OCI-M2 (cell line): ENCODE results near the gene MRO.
"Not testable (repeated sequence)": the region's sequence is repeated elsewhere in the genome, so short reads cannot be mapped to it uniquely, and the experiment has no call there.

ENCODE experiments used
- DNase-seq: peaks from one replicate; lab custom pipeline; 2025; ENCODE audit not compliant: unreplicated experiment; lab: John Stamatoyannopoulos, UW

The MRO gene

GRCh38 chr18:50836521-50836957 lies 16.7 kb upstream of the MRO start:
- no peak for DNase-seq

DNA sequence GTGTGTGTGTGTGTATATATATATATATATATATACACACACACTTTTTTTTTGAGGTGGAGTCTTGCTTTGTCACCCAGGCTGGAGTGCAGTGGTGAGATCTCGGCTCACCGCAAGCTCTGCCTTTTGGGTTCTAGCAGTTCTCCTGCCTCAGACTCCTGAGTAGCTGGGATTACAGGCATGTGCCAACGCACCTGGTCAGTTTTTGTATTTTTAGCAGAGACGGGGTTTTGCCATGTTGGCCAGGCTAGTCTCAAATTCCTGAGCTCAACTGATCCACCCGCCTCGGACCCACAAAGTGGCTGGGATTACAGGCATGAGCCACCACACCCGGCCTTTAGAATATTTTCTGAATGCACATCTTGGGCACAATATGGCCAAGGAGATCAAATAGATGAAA lies 13.7 kb upstream of the MRO start:
- DNase-seq: not testable (repeated sequence)

DNA sequence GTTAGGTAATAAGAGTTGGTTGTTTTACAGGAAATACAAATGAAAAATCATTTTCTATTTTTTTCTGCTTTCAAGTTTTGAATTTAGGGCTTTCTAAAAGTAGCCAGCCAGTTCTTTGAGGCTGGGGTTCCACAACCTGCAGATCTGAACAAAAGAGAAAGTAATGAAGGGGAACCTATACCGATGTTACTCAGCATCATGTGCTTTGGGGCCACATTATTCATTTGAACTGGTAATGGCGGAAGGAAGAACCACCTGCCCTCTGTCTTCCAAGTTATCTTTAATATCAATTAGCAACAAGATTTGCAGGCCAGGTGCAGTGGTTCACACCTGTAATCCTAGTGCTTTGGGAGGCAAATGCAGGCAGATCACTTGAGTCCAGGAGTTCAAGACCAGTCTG lies 12.9 kb upstream of the MRO start:
- no peak for DNase-seq

GRCh38 chr18:50830544-50830943 lies 10.7 kb upstream of the MRO start:
- no peak for DNase-seq

GRCh38 chr18:50829644-50830043 lies 9.8 kb upstream of the MRO start:
- DNase-seq: no peak

DNA sequence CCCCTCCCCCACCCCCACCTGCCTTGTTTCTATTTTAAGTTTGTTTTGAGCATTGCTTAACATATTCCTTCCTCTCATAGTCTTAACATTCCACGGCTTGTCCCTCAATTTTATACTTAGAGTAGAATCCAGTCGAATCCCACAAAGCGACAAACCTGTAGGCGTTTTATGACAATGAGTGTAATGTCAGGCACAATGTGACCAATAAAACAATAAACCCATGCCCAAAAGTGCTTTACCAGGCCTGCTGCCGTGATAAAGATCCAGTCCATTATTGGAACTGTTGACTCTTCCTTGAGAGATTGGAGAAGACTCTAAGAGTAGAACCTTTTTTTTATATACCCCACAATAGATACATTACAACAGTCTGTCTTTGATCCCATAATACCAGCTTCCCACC lies 6.2 kb upstream of the MRO start:
- no peak for DNase-seq

DNA sequence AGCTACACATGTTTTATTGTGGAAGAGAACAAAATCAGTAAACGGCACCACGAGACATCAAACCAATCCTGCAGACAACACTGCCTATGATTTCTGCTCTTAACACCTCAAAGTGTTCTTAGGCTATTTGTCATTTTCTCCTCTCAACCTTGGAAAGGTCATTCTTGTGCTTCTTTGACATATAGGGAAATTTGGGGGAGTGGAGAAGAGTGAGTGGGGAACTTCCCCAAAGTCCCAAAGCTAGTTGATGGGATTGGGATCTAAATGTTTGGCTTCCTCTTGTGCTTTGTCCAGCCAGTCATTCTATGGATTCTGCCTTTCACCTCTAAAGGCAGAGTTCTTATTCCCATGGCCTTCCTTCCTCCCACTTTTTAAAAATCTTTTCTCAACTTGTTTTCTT lies 5.8 kb upstream of the MRO start:
- DNase-seq: no peak

DNA sequence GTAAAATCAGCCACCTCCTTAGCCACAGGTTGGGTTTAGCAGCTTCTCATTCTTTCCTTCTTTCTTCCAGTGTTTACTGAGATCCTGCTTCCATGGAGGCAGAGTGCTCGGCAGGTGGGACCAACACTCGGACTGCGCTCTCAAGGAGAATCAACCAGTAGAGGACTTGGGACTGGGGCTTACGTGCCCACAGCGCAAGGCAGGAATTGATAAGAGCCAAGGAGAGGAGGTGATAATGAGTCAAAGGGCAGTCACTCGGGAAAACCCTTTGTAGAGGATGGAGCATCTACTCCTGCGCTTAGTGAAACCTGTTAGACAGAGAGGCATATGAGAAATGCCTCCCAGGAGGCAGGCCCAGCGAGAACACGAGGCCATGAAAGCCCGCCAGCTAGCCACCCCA lies 2.9 kb upstream of the MRO start:
- no peak for DNase-seq

GRCh38 chr18:50820901-50821520 lies 1.2 kb upstream of the MRO start:
- no peak for DNase-seq

- no peak for DNase-seq
These were observed 639 bp downstream of the MRO start for GRCh38 chr18:50819027-50819727.

DNA sequence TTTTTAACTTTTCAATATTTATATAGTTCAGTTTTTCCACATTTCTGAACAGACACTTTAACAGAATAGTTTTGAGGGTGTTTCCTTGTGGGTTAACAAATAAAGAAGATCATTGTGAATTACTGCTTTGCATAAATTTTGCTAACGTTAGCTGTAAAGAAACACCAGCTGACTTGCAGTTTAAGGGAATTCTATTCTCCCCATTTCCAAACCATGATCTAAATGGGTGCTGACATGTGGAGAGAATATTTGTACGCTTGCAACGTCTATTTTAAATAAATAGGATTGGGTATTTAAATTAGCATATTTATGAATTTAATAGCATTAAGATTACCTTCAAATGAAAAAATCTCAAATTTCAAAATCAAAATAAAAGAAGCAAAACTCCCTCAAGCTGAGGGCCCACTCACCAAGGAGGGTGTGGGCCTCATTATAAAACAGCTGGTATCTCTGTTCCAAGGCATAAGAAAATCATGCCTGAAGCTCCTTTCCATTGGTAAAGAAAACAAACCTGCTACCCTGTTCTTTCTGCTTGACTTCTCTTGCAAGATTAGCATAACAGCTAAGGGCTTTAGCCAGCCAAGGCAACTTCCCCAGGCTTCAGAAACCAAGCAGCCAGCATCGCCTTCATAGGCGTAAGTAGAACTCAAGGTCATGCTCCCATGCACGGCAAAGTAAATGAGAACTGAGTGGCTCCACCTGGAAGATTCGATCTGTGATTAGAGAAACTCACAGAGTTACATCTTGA lies 3.2 kb downstream of the MRO start:
- no peak for DNase-seq

- no peak for DNase-seq
These were observed 5.4 kb downstream of the MRO start for GRCh38 chr18:50814395-50814794.

GRCh38 chr18:50813353-50813752 lies 6.5 kb downstream of the MRO start:
- no peak for DNase-seq

GRCh38 chr18:50812834-50813233 lies 7.0 kb downstream of the MRO start:
- no peak for DNase-seq

DNA sequence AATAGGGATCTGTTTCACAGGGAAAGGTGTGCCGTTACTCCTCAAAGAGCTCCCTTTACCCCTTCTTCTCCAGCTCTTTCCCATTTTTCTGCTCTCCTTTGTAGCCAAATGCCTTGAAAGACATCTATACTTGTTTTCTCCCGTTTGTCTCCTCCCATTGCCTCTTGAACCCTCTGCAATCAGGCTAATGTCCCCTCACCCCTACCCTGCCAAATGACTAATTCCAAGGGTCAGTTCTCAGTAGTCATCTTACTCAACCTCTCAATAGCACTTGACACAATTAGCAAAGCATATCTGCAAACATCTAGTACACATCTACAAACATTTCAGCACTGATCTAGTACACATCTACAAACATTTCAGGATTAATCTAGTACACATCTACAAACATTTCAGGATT lies 12.6 kb downstream of the MRO start:
- DNase-seq: no peak

GRCh38 chr18:50806208-50806616 lies 13.6 kb downstream of the MRO start:
- no peak for DNase-seq

- DNase-seq: no peak
These were observed 14.1 kb downstream of the MRO start for GRCh38 chr18:50805732-50806131.

GRCh38 chr18:50803592-50803991 lies 16.2 kb downstream of the MRO start:
- no peak for DNase-seq

- no peak for DNase-seq
These were observed 17.7 kb downstream of the MRO start for GRCh38 chr18:50802141-50802540.

GRCh38 chr18:50797142-50797541 lies 22.7 kb downstream of the MRO start:
- no peak for DNase-seq

DNA sequence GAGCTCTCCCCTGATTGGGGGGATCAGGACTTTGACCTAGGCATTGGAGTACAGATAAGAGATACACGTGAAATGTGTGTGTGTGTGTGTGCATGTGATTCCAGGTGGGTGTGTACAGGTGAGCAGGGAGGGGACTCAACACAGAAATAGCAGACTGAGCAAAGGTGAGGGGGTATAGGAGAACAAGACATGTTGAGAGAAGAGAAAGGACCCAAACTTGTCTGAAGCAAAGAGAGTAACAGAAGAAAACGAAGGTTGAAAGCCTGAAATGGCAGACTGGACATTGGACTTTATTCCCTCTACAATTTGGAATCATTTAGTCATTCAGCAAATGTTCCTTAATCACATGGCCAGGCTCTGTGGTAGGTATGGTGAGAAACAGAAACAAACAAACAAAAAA lies 23.3 kb downstream of the MRO start:
- no peak for DNase-seq
